Stimulated activated CD8-positive, alpha-beta memory T cell treated with anti-CD3 and anti-CD28 coated beads, Interleukin-4, amount 100 ng/mL, for 24 hours (primary cell): ENCODE measurements around the gene ARMH1.

ENCODE experiments used
- DNase-seq: peaks from one replicate; pipeline ENCODE4 v3.0.0-alpha.2; 2020; ENCODE audit warnings: low read depth

The ARMH1 gene

GRCh38 chr1:44670751-44671640, 3.5 kb upstream of the ARMH1 start:
- DNase-seq: no peak

GRCh38 chr1:44672254-44672955, 2.1 kb upstream of the ARMH1 start:
- no peak for DNase-seq

- DNase-seq: no peak
Measured at GRCh38 chr1:44672961-44673674, 1.4 kb upstream of the ARMH1 start.

- DNase-seq: no peak
Measured at GRCh38 chr1:44673675-44674112, 820 bp upstream of the ARMH1 start.

- DNase-seq: no peak
Measured at GRCh38 chr1:44675186-44675585, 672 bp downstream of the ARMH1 start.

- no peak for DNase-seq
Measured at GRCh38 chr1:44676484-44677200, 2.1 kb downstream of the ARMH1 start.

GRCh38 chr1:44677201-44677766, 2.8 kb downstream of the ARMH1 start:
- DNase-seq: no peak

- DNase-seq: no peak
Measured at GRCh38 chr1:44678120-44678519, 3.6 kb downstream of the ARMH1 start.

GRCh38 chr1:44678626-44679025, 4.1 kb downstream of the ARMH1 start:
- DNase-seq: no peak

- DNase-seq: no peak
Measured at GRCh38 chr1:44679468-44679867, 5.0 kb downstream of the ARMH1 start.

- no peak for DNase-seq
Measured at GRCh38 chr1:44681905-44682882, 7.7 kb downstream of the ARMH1 start.

GRCh38 chr1:44682883-44683265, 8.4 kb downstream of the ARMH1 start:
- DNase-seq: no peak

- DNase-seq: no peak
Measured at GRCh38 chr1:44684525-44684924, 10.0 kb downstream of the ARMH1 start.

- DNase-seq: no peak
Measured at GRCh38 chr1:44685218-44685617, 10.7 kb downstream of the ARMH1 start.

GRCh38 chr1:44685881-44686280, 11.4 kb downstream of the ARMH1 start:
- no peak for DNase-seq

- no peak for DNase-seq
Measured at GRCh38 chr1:44688760-44689446, 14.4 kb downstream of the ARMH1 start.

GRCh38 chr1:44689447-44689765, 14.9 kb downstream of the ARMH1 start:
- no peak for DNase-seq

GRCh38 chr1:44693159-44693558, 18.6 kb downstream of the ARMH1 start:
- DNase-seq: no peak

GRCh38 chr1:44693900-44694299, 19.4 kb downstream of the ARMH1 start:
- no peak for DNase-seq

GRCh38 chr1:44694863-44695478, 20.5 kb downstream of the ARMH1 start:
- no peak for DNase-seq
